ENCODE measurements around the gene UBE3A. TPM values are rescaled to one million over a fixed set of nuclear protein-coding genes. Genes with fewer than 3 reads are reported as not detected.

The UBE3A gene
- total RNA-seq, 2 experiments from 2014 or later: 102 to 110 TPM

- no peak for TF ChIP-seq CTCF (IDR thresholded peaks at IDR 0.05)
- ATAC-seq (no peak), DNase-seq (no peak)
- POLR2A ChIA-PET: no interaction called here
- intact Hi-C loops (cut with micrococcal nuclease): no loop called here
- Mint-ChIP-seq H3K4me1 (ENCODE audit: low read depth) (peaks cover 13% of the 10 kb centered on the region), H3K27me3 (no peaks in the 10 kb centered on the region), H3K36me3 (ENCODE audit: low read depth) (peaks cover 45% of the 10 kb centered on the region), H3K9me3 (peaks cover 23% of the 10 kb centered on the region), H3K4me3 (no peak overlapping the region), H3K27ac (no peak overlapping the region)
- CTCF ChIA-PET: no interaction called here
Observed at GRCh38 chr15:25325187-25325586, 113.6 kb downstream of the UBE3A start.

- TF ChIP-seq CTCF (IDR thresholded peaks at IDR 0.05): no peak
- H3K4me1 Mint-ChIP-seq (ENCODE audit: low read depth): peaks cover 4% of the 10 kb centered on the region
- no peaks in the 10 kb centered on the region for H3K27me3 Mint-ChIP-seq
- intact Hi-C loops (cut with micrococcal nuclease): no loop called here
- DNase-seq: no peak
- no peak for ATAC-seq
- H3K9me3 Mint-ChIP-seq: peaks cover 35% of the 10 kb centered on the region
- ChIA-PET POLR2A (interaction anchor here (1.1 kb wide), 1 partner anchor 151 kb away, joined by 3 read pairs; no protein-coding TSS in a partner anchor), CTCF (no interaction called here)
- peaks cover 38% of the 10 kb centered on the region for H3K36me3 Mint-ChIP-seq (ENCODE audit: low read depth)
- H3K27ac Mint-ChIP-seq: no peak overlapping the region
- no peak overlapping the region for H3K4me3 Mint-ChIP-seq
Observed at GRCh38 chr15:25323420-25323819, 115.4 kb downstream of the UBE3A start.

GRCh38 chr15:25287823-25288222 is 151.0 kb downstream of the UBE3A start:
- Mint-ChIP-seq H3K27me3 (no peaks in the 10 kb centered on the region), H3K36me3 (ENCODE audit: low read depth) (peaks cover 2% of the 10 kb centered on the region), H3K9me3 (peaks cover 17% of the 10 kb centered on the region), H3K27ac (no peak overlapping the region), H3K4me1 (ENCODE audit: low read depth) (no peaks in the 10 kb centered on the region), H3K4me3 (no peak overlapping the region)
- DNase-seq (no peak), ATAC-seq (no peak)
- intact Hi-C loops (cut with micrococcal nuclease): no loop called here
- ChIA-PET POLR2A (no interaction called here), CTCF (no interaction called here)
- TF ChIP-seq CTCF (IDR thresholded peaks at IDR 0.05): no peak

Measured in activated CD8-positive, alpha-beta T cell treated with anti-CD3 and anti-CD28 coated beads for 36 hours (primary cell).